SW480 (cell line): Measurements from ENCODE around the gene TNS4.

Source experiments
- DNase-seq: peaks from one replicate; pipeline ENCODE4 v3.0.0-alpha.2; 2016; ENCODE audit warnings: low spot score

TNS4 gene

GRCh38 chr17:40433551-40434415 lies 67.6 kb downstream of the TNS4 start:
- DNase-seq = no peak

- DNase-seq = no peak
Observed at GRCh38 chr17:40432864-40433528, 68.4 kb downstream of the TNS4 start.

GRCh38 chr17:40431231-40431602 lies 70.2 kb downstream of the TNS4 start:
- no peak for DNase-seq

GRCh38 chr17:40430272-40431230 lies 70.9 kb downstream of the TNS4 start:
- no peak for DNase-seq

- DNase-seq = no peak
Observed at GRCh38 chr17:40427002-40427491, 74.4 kb downstream of the TNS4 start.
